Smooth muscle cell (in vitro differentiated cells): ENCODE results near the gene NUDT19. TPM values are rescaled to one million over a fixed set of nuclear protein-coding genes. Genes with fewer than 3 reads are reported as not detected.

Experiments
- DNase-seq: peaks from one replicate; lab custom pipeline; 2025; ENCODE audit not compliant: unreplicated experiment; lab: John Stamatoyannopoulos, UW
- H2AFZ ChIP-seq: fragments of 200-600 bp; sonication (generic); 2 replicates; pipeline ENCODE4 v1.6.0; 2016; ENCODE audit warnings: antibody characterized with exemption, low read depth, mild to moderate bottlenecking
- H3F3A ChIP-seq: fragments of 200-600 bp; sonication (generic); 2 replicates; pipeline ENCODE4 v1.6.0; 2017; ENCODE audit warnings: antibody characterized with exemption, low read depth
- H3K27ac ChIP-seq: fragments of 200-600 bp; sonication (generic); 2 replicates; pipeline ENCODE4 v1.5.1; 2016; ENCODE audit warnings: low read depth, mild to moderate bottlenecking
- H3K27me3 ChIP-seq: fragments of 200-600 bp; sonication (generic); 2 replicates; pipeline ENCODE4 v1.6.1; 2016; ENCODE audit warnings: low read depth, mild to moderate bottlenecking
- H3K36me3 ChIP-seq: fragments of 200-600 bp; sonication (generic); 2 replicates; pipeline ENCODE4 v1.5.1; 2016; ENCODE audit warnings: low read depth
- H3K4me1 ChIP-seq: fragments of 200-600 bp; sonication (generic); 2 replicates; pipeline ENCODE4 v1.5.1; 2016; ENCODE audit warnings: low read depth
- H3K4me2 ChIP-seq: fragments of 200-600 bp; sonication (generic); 2 replicates; pipeline ENCODE4 v1.6.0; 2016; ENCODE audit warnings: mild to moderate bottlenecking
- H3K4me3 ChIP-seq: fragments of 200-600 bp; sonication (generic); 2 replicates; pipeline ENCODE4 v1.5.1; 2016; ENCODE audit warnings: mild to moderate bottlenecking
- H3K79me2 ChIP-seq: fragments of 200-600 bp; sonication (generic); 2 replicates; pipeline ENCODE4 v1.6.0; 2016; ENCODE audit warnings: low read depth, mild to moderate bottlenecking
- H3K9ac ChIP-seq: fragments of 200-600 bp; sonication (generic); 2 replicates; pipeline ENCODE4 v1.6.0; 2016; ENCODE audit warnings: low read depth
- H3K9me3 ChIP-seq: fragments of 200-600 bp; sonication (generic); replicated peaks from 2 replicates; pipeline ENCODE4 v1.5.1; 2016; ENCODE audit warnings: low read depth
- H4K20me1 ChIP-seq: fragments of 200-600 bp; sonication (generic); 2 replicates; pipeline ENCODE4 v1.6.0; 2016; ENCODE audit warnings: low read depth
- CTCF ChIP-seq: fragments of 200-600 bp; sonication (generic); IDR thresholded peaks from 2 replicates; pipeline ENCODE4 v1.5.1; 2017; ENCODE audit warnings: borderline replicate concordance, mild to moderate bottlenecking, antibody characterized with exemption; ENCODE audit not compliant: insufficient read depth, poor library complexity, severe bottlenecking
- WGBS: methylation state at CpG from one replicate; pipeline ENCODE4 v1.1.7; 2016; ENCODE audit warnings: low lambda C conversion rate; 5-methylcytosine and 5-hydroxymethylcytosine counted together
- polyA plus RNA-seq: library from polyadenylated mRNA; unstranded; fragments of >200 nt; fragmentation: Nextera tagmentation; extraction: Ambion mirVana; gene quantifications from 2 replicates; pipeline ENCODE4 v1.2.1, GENCODE V29; 2016
- total RNA-seq: library from RNA; depleted of rRNA; stranded (reverse); fragments of >200 nt; gene quantifications from 2 replicates; pipeline ENCODE4 v1.2.3, GENCODE V29; 2014

Gene NUDT19
- total and polyA plus RNA-seq, 2 experiments from 2014 or later, result 2.2 to 3.5 TPM

DNA sequence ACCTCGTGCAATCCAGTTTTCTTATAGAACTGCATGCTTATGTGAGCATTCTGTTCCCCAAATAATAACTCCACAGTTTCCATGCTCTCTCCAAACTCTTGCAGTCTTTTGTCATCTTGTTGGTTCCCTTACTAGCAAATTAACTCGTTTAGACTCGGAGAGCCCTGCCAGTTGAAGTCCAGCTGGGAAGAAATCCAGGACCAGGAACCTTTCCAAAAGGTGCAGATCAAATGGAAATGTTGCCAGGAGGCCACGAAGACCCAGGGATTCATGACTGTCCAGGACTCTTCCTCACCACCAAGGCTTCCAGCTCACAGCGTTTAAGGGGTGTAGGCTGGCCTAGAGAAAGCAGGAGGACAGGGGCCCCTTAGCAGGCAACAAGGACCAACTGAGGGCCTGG, 25.9 kb downstream of the NUDT19 start:
- H3K27ac ChIP-seq, result no peak overlapping the region
- H3K36me3 ChIP-seq, result peaks cover 5% of the 10 kb centered on the region
- no peaks in the 10 kb centered on the region for H3K4me1 ChIP-seq
- no peak for DNase-seq
- H3K4me3 ChIP-seq, result no peak overlapping the region
- no peak overlapping the region for H3K4me2 ChIP-seq
- no peaks in the 10 kb centered on the region for H3F3A ChIP-seq
- no peaks in the 10 kb centered on the region for H3K79me2 ChIP-seq
- no peak for TF ChIP-seq CTCF
- no peak overlapping the region for H3K9ac ChIP-seq
- H3K27me3 ChIP-seq, result no peaks in the 10 kb centered on the region
- H3K9me3 ChIP-seq, result no peaks in the 10 kb centered on the region
- WGBS, result 95% methylated on average over 5 of the region's 5 CpGs
- H4K20me1 ChIP-seq, result no peaks in the 10 kb centered on the region
- no peak overlapping the region for H2AFZ ChIP-seq

- no peak overlapping the region for H2AFZ ChIP-seq
- H3K36me3 ChIP-seq, result peaks cover 5% of the 10 kb centered on the region
- no peaks in the 10 kb centered on the region for H3K9me3 ChIP-seq
- H3K4me1 ChIP-seq, result no peaks in the 10 kb centered on the region
- no peak for TF ChIP-seq CTCF
- no peaks in the 10 kb centered on the region for H4K20me1 ChIP-seq
- H3K27ac ChIP-seq, result no peak overlapping the region
- H3K4me2 ChIP-seq, result no peak overlapping the region
- H3K79me2 ChIP-seq, result no peaks in the 10 kb centered on the region
- H3K9ac ChIP-seq, result no peak overlapping the region
- no peak for DNase-seq
- H3K4me3 ChIP-seq, result no peak overlapping the region
- no peaks in the 10 kb centered on the region for H3F3A ChIP-seq
- WGBS, result 85% methylated on average over 7 of the region's 7 CpGs
- H3K27me3 ChIP-seq, result no peaks in the 10 kb centered on the region
These were observed 26.7 kb downstream of the NUDT19 start for GRCh38 chr19:32718286-32718685.

GRCh38 chr19:32719611-32720059, 28.0 kb downstream of the NUDT19 start, which contains the start of gene TDRD12:
Gene TDRD12 (plus strand): TSS chr19:32719767. CDS start chr19:32720073, 306 bp downstream.
- no peaks in the 10 kb centered on the region for H3K9me3 ChIP-seq
- H3K27ac ChIP-seq, result no peak within 1 kb of the TSS
- no peak for TF ChIP-seq CTCF
- H3K36me3 ChIP-seq, result peaks cover 5% of the 10 kb centered on the region
- H3K9ac ChIP-seq, result no peak within 1 kb of the TSS
- H4K20me1 ChIP-seq, result no peaks in the 10 kb centered on the region
- H3K4me2 ChIP-seq, result no peak within 1 kb of the TSS
- 96% methylated on average over 32 of the region's 44 CpGs for WGBS
- no peak within 1 kb of the TSS for H2AFZ ChIP-seq
- no peak within 1 kb of the TSS for H3K4me3 ChIP-seq
- H3F3A ChIP-seq, result no peaks in the 10 kb centered on the region
- no peaks in the 10 kb centered on the region for H3K27me3 ChIP-seq
- no peak for DNase-seq
- H3K4me1 ChIP-seq, result no peaks in the 10 kb centered on the region
- no peaks in the 10 kb centered on the region for H3K79me2 ChIP-seq

GRCh38 chr19:32720216-32720935, 28.8 kb downstream of the NUDT19 start:
- no peak for DNase-seq
- no peaks in the 10 kb centered on the region for H3K79me2 ChIP-seq
- no peak for TF ChIP-seq CTCF
- H3K9ac ChIP-seq, result no peak overlapping the region
- no peak overlapping the region for H3K4me3 ChIP-seq
- H3K9me3 ChIP-seq, result no peaks in the 10 kb centered on the region
- WGBS, result no CpG with 5 or more reads among the region's 22 CpGs
- no peaks in the 10 kb centered on the region for H3F3A ChIP-seq
- no peaks in the 10 kb centered on the region for H3K4me1 ChIP-seq
- no peaks in the 10 kb centered on the region for H3K36me3 ChIP-seq
- no peaks in the 10 kb centered on the region for H3K27me3 ChIP-seq
- no peak overlapping the region for H2AFZ ChIP-seq
- no peak overlapping the region for H3K4me2 ChIP-seq
- no peaks in the 10 kb centered on the region for H4K20me1 ChIP-seq
- H3K27ac ChIP-seq, result no peak overlapping the region
